HG03342 (cell line): ENCODE data around the gene SERPINA5.

Experiments used
- ATAC-seq: cut with Tn5 transposase; IDR thresholded peaks from one replicate; pipeline ENCODE4 v1.9.1; 2021; ENCODE audit warnings: mild to moderate bottlenecking, moderate library complexity; ENCODE audit not compliant: unreplicated experiment

The SERPINA5 gene

DNA sequence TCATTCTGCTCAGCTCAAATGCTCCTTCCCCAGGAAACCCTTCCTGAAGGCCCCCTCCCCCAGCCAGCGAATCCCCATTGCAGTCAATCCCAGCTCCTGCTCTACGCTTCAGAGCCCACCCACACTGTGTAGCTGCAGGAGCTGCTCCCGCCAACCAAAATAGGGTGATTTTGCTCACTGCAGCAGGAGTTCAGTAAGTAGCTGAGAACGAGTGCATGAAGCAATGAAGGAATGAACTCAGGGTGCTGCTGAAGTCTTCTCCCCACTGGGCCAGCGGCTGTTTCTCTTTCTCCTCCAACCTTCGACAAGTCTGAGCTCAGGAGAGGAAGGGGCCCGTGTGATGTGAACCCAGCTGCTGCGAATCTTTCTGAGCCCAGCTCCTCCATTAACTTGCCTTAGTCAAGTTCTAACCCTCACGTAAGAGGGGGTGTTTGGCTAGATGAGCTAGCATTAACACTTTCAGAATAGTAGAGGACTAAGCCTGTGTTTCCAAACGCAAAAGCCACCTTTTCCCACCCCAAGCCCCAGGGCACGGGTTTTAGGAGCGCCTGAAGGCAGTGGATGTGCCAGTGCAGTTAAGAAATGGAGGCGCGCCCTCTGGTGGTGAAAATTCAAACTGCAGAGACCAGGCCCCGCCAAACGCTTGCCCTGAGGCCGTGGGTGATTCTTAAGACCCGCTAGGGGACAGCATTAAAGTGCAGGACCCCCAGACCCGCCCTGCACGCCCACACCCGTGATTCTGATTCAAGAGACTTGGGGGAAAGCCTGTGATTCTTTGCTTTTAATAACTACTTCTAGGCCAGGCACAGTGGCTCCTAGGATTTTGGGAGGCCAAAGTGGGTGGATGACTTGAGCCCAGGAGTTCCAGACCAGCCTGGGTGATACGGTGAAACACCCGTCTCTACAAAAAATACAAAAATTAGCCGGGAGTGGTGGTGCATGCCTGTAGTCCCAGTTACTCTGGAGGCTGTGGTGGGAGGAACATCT lies 31.9 kb upstream of the SERPINA5 start:
- ATAC-seq, result no peak

- no peak for ATAC-seq
These were observed 31.2 kb upstream of the SERPINA5 start for GRCh38 chr14:94550041-94550440.

DNA sequence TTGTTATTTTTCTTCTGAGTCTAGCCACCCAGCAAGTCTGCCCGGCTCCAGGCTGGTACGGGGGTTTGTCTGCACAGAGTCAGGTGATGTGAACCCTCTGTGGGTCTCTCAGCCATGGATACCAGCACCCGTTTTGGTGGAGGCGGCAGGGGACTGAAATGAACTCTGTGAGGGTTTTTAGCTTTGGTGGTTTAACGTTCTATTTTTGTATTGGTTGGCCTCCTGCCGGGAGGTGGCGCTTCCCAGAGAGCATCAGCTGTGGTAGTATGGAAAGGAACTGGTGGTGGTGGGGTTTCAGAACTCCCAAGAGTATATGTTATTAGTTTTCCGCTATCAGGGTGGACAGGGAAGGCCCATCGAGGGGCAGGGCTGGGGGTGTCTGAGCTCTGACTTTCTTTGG lies 25.2 kb upstream of the SERPINA5 start:
- no peak for ATAC-seq

DNA sequence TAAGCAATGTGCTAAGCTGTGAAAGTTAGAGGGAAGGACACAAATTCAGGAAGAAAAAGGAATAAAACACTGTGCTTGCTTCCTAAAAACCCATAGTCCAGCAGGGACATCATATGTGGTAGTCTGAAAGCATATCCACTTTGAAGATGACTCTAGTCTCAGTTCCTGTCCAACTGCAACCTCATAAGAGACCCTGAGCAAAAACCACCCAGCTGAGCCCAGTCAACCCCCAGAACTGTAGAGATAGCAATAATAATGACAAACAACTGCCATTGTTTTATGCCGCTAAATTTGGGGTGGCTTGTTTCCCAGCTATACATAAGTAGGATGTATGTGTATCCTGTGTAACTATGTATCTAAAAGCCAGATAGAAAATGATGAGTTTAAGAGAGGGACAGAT lies 23.9 kb upstream of the SERPINA5 start:
- ATAC-seq, result no peak

DNA sequence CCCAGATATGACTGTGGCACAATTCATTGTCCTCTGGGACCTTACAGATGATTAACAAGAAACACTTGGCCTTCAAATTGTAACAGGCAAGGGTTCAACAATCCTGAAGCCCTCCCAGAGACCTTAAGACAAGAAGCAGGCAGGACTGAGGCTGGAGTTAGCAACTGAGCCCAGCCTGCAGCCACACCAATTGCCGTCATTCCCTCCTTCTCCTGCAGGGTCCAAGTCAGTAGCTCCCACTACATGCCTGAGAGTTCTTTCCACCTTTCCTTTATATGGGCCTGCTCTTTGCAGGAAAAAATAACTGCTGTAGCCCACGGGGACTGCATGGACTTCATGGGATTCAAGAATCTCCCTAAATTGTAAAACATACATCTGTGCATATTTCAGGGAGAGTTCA lies 22.4 kb upstream of the SERPINA5 start:
- ATAC-seq, result no peak

- ATAC-seq, result no peak
These were observed 21.5 kb upstream of the SERPINA5 start for GRCh38 chr14:94559638-94560290.

DNA sequence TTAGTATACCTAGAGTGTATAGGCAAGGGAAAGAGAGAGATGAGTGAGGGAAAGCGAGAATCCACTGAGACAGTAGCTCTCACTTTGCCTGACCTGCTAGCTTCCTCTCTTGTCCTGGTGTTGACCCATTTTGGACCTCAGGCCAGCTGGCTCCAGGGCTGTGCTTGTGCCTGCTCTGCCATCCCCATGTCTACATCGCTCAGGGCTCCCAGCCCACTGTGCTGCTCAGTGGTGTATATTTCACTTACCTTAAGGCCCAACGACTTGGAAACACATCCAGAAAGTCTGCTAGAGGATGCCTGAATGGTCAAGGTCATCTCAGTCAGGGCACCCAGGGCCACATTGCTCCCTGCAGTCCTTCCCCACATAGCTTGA lies 20.9 kb upstream of the SERPINA5 start:
- no peak for ATAC-seq

DNA sequence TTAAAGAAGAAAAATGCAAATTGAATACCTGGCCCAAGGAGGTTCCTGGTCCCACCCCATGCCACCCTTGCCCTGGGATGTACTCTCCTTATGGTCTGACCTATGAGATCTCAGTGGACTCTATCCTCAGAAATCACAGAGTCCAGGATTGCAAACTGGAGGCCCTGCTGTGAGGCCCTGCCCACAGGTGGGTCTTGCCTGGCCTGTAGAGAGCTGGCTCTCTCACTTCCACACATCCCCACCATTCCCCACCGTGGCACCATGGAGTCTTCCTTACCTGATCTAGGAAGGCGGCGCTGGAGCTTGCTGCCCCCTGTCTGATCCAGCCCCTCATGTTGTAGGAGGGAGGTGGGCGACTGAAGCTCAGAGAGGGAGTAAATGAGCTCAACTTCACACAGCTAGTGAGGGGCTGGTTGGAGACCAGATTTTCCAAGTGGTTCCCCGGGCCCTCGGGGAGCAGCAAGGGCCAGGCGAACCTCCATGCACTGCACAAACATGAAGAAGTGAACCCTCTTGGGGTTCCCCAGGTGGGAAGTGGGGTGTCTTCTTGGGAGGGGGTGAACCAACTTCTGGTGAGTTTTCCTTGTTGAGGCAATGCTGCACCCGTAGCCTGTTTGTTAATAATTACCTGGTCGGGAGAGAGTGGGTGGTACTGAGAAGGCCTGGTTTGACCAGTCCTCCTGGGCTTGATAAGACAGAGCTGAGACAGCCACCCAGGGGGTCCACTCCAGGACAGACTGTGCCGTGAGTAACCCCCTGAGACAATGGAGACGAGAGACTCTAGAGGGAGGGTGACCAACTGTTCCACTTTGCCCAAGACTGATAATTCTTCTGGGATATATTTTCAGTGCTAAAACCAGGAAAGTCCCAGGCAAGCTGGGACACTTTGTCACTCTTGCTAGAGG lies 20.2 kb upstream of the SERPINA5 start, which contains the start of gene SERPINA4:
Gene SERPINA4 (plus strand): TSS at position 692 of the 905 bp plus-strand sequence. CDS start 2,041 bp downstream, outside the sequence.
- ATAC-seq, result no peak

DNA sequence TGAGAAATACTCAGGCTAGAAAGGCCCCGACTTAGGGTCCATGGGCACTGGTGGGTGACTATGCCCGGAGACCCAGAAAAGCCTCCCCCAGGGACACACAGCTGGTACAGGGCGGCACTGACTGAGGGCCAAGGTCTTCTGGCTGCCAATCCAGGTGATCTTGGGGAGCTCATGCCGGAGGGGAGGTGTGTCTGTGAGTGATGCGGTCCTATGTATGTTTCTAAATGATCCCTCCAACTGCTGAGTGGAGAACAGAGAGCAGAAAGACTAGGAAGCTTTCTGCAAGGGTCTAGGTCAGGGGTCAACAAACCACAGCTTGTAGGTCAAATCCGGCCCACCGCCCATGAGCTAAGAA lies 19.6 kb upstream of the SERPINA5 start:
- ATAC-seq, result no peak

GRCh38 chr14:94562022-94562421 lies 19.2 kb upstream of the SERPINA5 start:
- ATAC-seq, result no peak

DNA sequence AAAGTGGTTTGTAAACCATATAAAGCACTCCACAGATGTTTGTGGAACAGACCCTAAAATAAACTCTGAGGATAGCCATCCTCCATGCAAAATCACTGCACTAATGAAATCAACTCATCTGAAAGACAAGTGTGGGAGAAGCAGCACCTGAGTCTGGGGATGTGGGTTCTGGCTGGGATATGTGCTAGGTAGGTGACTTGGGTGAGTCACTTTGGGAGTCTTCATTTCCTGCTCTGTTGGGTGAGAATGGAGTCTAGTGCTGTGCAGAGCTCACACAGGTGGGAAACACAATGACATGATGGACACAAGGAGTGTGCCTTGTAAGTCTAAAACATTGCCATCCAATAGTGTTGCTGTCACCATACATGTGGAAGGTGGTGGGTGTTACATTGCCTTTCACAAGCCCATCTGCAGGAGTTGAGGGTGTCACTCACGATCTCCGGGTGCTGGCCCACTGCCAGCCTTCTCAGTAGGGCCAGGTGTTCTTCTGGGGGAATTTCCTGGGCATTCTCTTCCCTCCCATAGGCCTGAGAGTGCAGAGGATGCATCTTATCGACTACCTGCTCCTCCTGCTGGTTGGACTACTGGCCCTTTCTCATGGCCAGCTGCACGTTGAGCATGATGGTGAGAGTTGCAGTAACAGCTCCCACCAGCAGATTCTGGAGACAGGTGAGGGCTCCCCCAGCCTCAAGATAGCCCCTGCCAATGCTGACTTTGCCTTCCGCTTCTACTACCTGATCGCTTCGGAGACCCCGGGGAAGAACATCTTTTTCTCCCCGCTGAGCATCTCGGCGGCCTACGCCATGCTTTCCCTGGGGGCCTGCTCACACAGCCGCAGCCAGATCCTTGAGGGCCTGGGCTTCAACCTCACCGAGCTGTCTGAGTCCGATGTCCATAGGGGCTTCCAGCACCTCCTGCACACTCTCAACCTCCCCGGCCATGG lies 18.0 kb upstream of the SERPINA5 start:
- no peak for ATAC-seq

DNA sequence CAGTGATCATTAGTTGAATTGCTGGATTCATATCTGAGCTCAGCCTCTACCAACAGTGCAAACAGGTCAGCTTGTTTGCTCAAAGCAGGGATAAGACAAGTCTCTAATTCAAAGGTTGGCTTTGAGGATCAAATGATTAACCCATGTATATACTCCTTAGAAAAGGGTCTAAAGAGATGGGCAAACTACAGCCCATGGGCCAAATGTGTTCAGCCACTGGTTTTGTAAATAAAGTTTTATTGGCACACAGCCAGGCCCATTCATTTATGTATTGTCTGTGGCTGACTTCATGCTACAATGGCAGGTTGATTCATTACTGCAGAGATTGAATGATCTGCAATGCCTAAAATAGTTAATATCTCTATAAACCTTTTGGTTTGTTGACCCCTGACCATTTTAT lies 16.8 kb upstream of the SERPINA5 start:
- no peak for ATAC-seq

- no peak for ATAC-seq
These were observed 13.0 kb upstream of the SERPINA5 start for GRCh38 chr14:94568186-94568585.

DNA sequence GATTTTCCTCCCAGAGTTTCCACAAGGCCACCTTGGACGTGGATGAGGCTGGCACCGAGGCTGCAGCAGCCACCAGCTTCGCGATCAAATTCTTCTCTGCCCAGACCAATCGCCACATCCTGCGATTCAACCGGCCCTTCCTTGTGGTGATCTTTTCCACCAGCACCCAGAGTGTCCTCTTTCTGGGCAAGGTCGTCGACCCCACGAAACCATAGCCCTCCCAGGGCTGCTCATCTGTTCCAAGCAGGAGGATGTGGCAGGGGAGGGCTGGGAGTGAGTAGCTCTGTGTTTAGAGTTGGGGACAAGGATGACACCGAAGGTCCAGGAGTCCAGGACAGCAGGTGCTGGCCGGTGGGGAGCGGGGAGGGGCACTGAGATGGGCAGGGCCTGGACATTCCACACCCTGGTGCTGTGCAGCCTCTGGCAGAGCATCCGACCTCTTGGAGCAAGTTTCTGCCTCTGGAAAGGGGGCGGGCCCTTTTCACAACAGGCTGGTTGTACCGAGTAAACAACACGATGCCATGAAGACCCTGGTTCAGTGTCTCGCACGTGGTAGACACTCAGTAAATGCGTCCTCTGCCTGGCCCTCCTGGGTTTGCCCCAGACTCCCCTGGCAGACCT lies 11.7 kb upstream of the SERPINA5 start:
- no peak for ATAC-seq

- no peak for ATAC-seq
These were observed 11.2 kb upstream of the SERPINA5 start for GRCh38 chr14:94570002-94570400.

DNA sequence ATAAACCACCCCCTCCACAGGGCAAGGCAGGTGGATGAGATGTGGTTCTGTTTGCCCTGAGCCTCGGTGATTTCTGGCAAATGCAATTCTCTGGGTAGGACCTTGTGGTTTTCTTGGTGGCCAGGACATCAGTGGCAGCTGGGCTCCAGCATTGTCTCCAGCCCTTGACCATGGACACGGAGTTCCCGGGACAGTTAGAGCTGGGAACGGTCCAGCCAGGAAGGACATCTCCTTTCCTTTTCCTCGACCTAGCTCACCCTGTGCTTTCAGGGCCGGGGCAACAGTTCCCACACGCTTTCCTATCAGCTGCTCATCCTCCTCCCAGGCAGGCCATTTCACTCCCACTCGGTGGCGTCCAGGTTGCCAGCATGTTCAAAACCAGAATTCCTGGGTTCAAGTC lies 10.8 kb upstream of the SERPINA5 start:
- ATAC-seq, result no peak

- ATAC-seq, result no peak
These were observed 9.8 kb upstream of the SERPINA5 start for GRCh38 chr14:94571395-94571794.

DNA sequence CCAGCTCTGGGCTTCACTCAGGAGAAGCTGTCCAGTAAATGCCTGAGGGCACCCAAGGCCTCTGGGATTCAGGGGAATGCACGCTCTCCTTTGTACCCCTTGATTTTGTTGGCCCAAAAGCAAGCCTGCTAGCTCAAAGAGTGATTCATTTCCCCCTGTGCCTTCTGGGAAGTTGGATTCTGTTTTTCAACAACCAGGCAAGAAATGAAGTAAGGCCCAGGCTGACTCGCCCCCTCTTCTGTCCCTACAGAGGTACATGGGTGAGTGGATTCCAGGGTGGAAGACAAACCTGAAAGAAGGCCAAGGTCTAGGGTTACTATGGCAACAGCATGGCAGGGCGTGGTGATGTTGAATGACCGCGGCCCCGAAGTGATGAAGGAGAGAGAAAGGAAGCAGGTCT lies 9.3 kb upstream of the SERPINA5 start:
- no peak for ATAC-seq

- no peak for ATAC-seq
These were observed 8.5 kb upstream of the SERPINA5 start for GRCh38 chr14:94572637-94573303.
